ENCODE data around the gene ACKR2.

ACKR2 gene

GRCh38 chr3:42914771-42915515 is 105.7 kb downstream of the ACKR2 start:
- TF ChIP-seq, protein P1, sequence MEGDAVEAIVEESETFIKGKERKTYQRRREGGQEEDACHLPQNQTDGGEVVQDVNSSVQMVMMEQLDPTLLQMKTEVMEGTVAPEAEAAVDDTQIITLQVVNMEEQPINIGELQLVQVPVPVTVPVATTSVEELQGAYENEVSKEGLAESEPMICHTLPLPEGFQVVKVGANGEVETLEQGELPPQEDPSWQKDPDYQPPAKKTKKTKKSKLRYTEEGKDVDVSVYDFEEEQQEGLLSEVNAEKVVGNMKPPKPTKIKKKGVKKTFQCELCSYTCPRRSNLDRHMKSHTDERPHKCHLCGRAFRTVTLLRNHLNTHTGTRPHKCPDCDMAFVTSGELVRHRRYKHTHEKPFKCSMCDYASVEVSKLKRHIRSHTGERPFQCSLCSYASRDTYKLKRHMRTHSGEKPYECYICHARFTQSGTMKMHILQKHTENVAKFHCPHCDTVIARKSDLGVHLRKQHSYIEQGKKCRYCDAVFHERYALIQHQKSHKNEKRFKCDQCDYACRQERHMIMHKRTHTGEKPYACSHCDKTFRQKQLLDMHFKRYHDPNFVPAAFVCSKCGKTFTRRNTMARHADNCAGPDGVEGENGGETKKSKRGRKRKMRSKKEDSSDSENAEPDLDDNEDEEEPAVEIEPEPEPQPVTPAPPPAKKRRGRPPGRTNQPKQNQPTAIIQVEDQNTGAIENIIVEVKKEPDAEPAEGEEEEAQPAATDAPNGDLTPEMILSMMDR (IDR thresholded peaks at IDR 0.05; ENCODE audit: low read depth, low read length) = no peak
- peak in 1 of 2 donors; percentile 15 for DNase-seq (ENCODE audit: low read depth in 2 of 2)
- H3K4me3 ChIP-seq (replicated peaks in 1 of 2; ENCODE audit: low read depth in 2 of 2, low read length in 2 of 2) = no peak overlapping the region
